Loucy (cell line): ENCODE measurements around the gene CASK.
"Not testable (repeated sequence)": the region's sequence is repeated elsewhere in the genome, so short reads cannot be mapped to it uniquely, and the experiment has no call there.

Experiments
- H2AFZ ChIP-seq: fragments of 200-600 bp; sonication (generic); 2 replicates; pipeline ENCODE4 v1.6.0; 2016; ENCODE audit warnings: antibody characterized with exemption, mild to moderate bottlenecking, low read length, moderate library complexity
- H3F3A ChIP-seq: fragments of 200-600 bp; 2 replicates; pipeline ENCODE4 v1.6.0; 2016; ENCODE audit warnings: antibody characterized with exemption, low read depth, mild to moderate bottlenecking
- H3K27me3 ChIP-seq: fragments of 200-600 bp; sonication (generic); 2 replicates; pipeline ENCODE4 v1.6.1; 2014; ENCODE audit warnings: low read length, mild to moderate bottlenecking; ENCODE audit not compliant: insufficient read depth, poor library complexity, severe bottlenecking
- H3K36me3 ChIP-seq: fragments of 200-600 bp; sonication (generic); 2 replicates; pipeline ENCODE4 v1.6.1; 2016; ENCODE audit warnings: low read length; ENCODE audit not compliant: insufficient read depth
- H3K4me1 ChIP-seq: fragments of 200-600 bp; sonication (generic); 2 replicates; pipeline ENCODE4 v1.5.1; 2014; ENCODE audit warnings: low read length, mild to moderate bottlenecking; ENCODE audit not compliant: insufficient read depth, poor library complexity, severe bottlenecking
- H3K4me2 ChIP-seq: fragments of 200-600 bp; sonication (generic); 2 replicates; pipeline ENCODE4 v1.6.0; 2014; ENCODE audit warnings: antibody characterized with exemption, low read length, low read depth, mild to moderate bottlenecking; ENCODE audit not compliant: poor library complexity, severe bottlenecking
- H3K4me3 ChIP-seq: fragments of 200-600 bp; sonication (generic); 2 replicates; pipeline ENCODE4 v1.5.1; 2014; ENCODE audit warnings: low read length, mild to moderate bottlenecking, mixed read lengths; ENCODE audit not compliant: poor library complexity, severe bottlenecking
- H3K79me2 ChIP-seq: fragments of 200-600 bp; sonication (generic); 2 replicates; pipeline ENCODE4 v1.6.1; 2014; ENCODE audit warnings: low read length; ENCODE audit not compliant: insufficient read depth
- H3K9ac ChIP-seq: fragments of 200-600 bp; sonication (generic); 2 replicates; pipeline ENCODE4 v1.6.0; 2014; ENCODE audit warnings: mild to moderate bottlenecking, low read depth, low read length, moderate library complexity; ENCODE audit not compliant: poor library complexity, severe bottlenecking
- H3K9me2 ChIP-seq: fragments of 200-600 bp; sonication (generic); replicated peaks from 2 replicates; pipeline ENCODE4 v1.6.1; 2016; ENCODE audit warnings: low read depth, low read length, mixed read lengths
- H3K9me3 ChIP-seq: fragments of 200-600 bp; sonication (generic); 2 replicates; pipeline ENCODE4 v1.6.1; 2014; ENCODE audit warnings: mild to moderate bottlenecking, antibody characterized with exemption, low read length, low read depth; ENCODE audit not compliant: insufficient read depth
- H4K20me1 ChIP-seq: fragments of 200-600 bp; sonication (generic); 2 replicates; pipeline ENCODE4 v1.6.0; 2014; ENCODE audit warnings: antibody characterized with exemption, low read length, mild to moderate bottlenecking; ENCODE audit not compliant: insufficient read depth, poor library complexity, severe bottlenecking
- EZH2phosphoT487 ChIP-seq: fragments of 200-600 bp; IDR thresholded peaks from 2 replicates; pipeline ENCODE4 v1.6.1; 2018; ENCODE audit warnings: antibody characterized with exemption, mild to moderate bottlenecking, moderate library complexity, borderline replicate concordance
- TF ChIP-seq, protein P1 (sequence below): fragments of 200-600 bp; sonication (generic); conservative IDR thresholded peaks from 2 replicates; pipeline ENCODE4 v1.5.1; 2014; ENCODE audit warnings: mild to moderate bottlenecking, antibody characterized with exemption, low read length

Gene CASK

DNA sequence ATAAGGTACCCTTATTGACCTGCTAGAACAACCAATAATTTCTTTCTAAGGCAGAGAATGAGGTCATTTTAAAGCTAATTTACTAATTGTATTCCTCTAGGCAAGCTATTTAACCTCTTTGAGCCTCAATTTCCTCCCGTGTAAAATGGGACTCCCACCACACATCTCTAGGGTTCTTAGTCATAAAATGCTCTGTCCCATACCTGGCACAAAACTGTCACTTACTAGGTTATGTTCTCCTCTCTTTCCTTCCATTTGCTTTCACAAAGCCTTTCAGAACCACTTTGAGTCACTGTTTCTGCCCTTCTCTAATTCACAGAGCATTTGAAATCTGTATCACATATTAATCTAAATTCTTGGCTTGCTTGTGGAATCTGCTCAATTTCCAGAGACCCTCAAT is 201.8 kb downstream of the CASK start:
- TF ChIP-seq EZH2phosphoT487: no peak
- TF ChIP-seq, protein P1, sequence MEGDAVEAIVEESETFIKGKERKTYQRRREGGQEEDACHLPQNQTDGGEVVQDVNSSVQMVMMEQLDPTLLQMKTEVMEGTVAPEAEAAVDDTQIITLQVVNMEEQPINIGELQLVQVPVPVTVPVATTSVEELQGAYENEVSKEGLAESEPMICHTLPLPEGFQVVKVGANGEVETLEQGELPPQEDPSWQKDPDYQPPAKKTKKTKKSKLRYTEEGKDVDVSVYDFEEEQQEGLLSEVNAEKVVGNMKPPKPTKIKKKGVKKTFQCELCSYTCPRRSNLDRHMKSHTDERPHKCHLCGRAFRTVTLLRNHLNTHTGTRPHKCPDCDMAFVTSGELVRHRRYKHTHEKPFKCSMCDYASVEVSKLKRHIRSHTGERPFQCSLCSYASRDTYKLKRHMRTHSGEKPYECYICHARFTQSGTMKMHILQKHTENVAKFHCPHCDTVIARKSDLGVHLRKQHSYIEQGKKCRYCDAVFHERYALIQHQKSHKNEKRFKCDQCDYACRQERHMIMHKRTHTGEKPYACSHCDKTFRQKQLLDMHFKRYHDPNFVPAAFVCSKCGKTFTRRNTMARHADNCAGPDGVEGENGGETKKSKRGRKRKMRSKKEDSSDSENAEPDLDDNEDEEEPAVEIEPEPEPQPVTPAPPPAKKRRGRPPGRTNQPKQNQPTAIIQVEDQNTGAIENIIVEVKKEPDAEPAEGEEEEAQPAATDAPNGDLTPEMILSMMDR: no peak
- no peak overlapping the region for H2AFZ ChIP-seq
- H3F3A ChIP-seq: peaks cover 3% of the 10 kb centered on the region; the same call in 1 of the 2 replicates
- H3K79me2 ChIP-seq: no peaks in the 10 kb centered on the region
- H3K9me2 ChIP-seq: no peaks in the 10 kb centered on the region
- peaks cover 17% of the 10 kb centered on the region for H3K4me1 ChIP-seq
- H3K27me3 ChIP-seq: no peaks in the 10 kb centered on the region
- no peaks in the 10 kb centered on the region for H3K9me3 ChIP-seq
- H3K36me3 ChIP-seq: no peaks in the 10 kb centered on the region
- no peaks in the 10 kb centered on the region for H4K20me1 ChIP-seq
- no peak overlapping the region for H3K4me3 ChIP-seq
- H3K4me2 ChIP-seq: no peak overlapping the region
- H3K9ac ChIP-seq: no peak overlapping the region

DNA sequence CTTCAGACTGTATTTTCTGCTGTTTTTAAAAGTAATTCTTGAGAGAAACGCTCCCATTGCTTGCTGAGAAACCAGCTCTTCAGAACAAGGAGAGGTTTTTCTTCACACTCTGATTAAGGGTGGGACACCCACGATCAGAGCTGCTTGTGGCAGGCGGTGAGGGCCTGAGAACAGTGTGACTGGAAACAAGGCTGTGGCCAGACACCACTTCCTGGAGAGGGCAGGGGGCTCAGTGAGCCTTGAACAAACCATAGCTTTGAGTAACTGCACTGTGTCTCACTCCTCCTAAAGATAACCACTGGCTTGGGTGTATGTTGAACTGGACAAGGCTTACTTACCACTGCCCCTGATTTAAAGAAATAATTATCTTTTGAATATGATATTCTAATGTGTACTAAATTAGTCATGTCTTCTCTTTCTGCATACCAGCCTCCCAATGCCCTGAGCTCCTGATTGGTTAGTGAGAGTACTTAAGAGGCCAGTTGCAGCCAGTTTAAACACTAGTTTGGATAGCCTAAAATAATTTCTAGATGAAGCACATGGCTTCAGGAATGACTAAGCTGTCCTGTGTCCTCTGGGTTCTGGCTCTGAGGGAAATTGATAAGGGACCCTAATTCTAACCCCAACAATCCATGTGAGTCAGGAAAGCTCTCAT is 203.1 kb downstream of the CASK start:
- Histone ChIP-seq H3K9ac (no peak overlapping the region), H3F3A (peaks cover 3% of the 10 kb centered on the region; the same call in 1 of the 2 replicates), H2AFZ (no peak overlapping the region), H3K9me2 (no peaks in the 10 kb centered on the region), H3K4me1 (peaks cover 17% of the 10 kb centered on the region), H3K4me2 (peak overlapping the region; percentile 53), H3K9me3 (no peaks in the 10 kb centered on the region), H4K20me1 (no peaks in the 10 kb centered on the region), H3K27me3 (no peaks in the 10 kb centered on the region), H3K79me2 (no peaks in the 10 kb centered on the region), H3K36me3 (no peaks in the 10 kb centered on the region), H3K4me3 (peak overlapping the region; percentile 20)
- TF ChIP-seq, protein P1: no peak
- no peak for TF ChIP-seq EZH2phosphoT487

DNA sequence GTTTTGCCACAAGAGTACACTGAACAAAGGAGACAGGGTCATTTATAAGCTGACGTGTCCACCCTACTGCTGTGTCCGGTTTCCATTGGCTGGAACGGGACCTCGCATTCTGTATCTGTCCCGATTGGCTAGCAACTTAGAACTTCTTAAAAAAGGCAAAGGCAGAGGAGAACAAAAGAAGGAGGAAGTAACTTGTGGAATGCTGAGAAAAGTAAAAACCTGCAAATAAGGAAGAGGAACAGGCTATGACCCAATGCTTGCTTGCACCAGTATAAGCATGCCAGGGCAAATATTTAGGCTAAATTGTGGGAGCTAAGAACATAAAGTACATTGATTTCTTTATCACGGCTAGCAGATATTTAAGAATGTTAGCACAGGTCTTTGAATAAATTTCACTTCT is 203.7 kb downstream of the CASK start:
- not testable (repeated sequence) for H3K9me2 ChIP-seq, H3K36me3 ChIP-seq, H3K27me3 ChIP-seq, H3K4me3 ChIP-seq, H3K9me3 ChIP-seq, H4K20me1 ChIP-seq, H2AFZ ChIP-seq, H3F3A ChIP-seq, H3K79me2 ChIP-seq, H3K9ac ChIP-seq
- Histone ChIP-seq H3K4me2 (peak overlapping the region; percentile 53), H3K4me1 (peaks cover 17% of the 10 kb centered on the region)
